HG03175 (cell line): ENCODE data around the gene RNF10.
"Not testable (repeated sequence)": the region's sequence is repeated elsewhere in the genome, so short reads cannot be mapped to it uniquely, and the experiment has no call there.

Experiments
- ATAC-seq: cut with Tn5 transposase; IDR thresholded peaks from one replicate; pipeline ENCODE4 v1.9.1; 2021; ENCODE audit warnings: mild to moderate bottlenecking, moderate library complexity; ENCODE audit not compliant: unreplicated experiment

Gene RNF10

DNA sequence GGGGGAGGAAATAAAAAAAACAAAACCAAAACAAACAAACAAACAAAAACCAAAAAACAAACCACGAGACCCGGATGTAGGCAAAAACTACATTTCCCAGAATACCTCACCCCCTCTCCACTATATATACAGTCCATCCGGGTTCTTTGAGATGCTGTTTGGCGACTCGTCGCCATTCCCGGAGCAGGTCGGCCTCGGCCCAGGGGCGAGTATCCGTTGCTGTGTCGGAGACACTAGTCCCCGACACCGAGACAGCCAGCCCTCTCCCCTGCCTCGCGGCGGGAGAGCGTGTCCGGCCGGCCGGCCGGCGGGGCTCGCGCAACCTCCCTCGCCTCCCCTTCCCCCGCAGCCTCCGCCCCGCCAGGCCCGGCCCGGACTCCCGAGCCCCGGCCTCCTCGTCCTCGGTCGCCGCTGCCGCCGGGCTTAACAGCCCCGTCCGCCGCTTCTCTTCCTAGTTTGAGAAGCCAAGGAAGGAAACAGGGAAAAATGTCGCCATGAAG lies at the start of gene RNF10:
TSS of gene RNF10 (plus strand) at position 154 of the 500 bp plus-strand sequence. CDS start 456 bp downstream, outside the sequence.
- ATAC-seq: peak; percentile 68

DNA sequence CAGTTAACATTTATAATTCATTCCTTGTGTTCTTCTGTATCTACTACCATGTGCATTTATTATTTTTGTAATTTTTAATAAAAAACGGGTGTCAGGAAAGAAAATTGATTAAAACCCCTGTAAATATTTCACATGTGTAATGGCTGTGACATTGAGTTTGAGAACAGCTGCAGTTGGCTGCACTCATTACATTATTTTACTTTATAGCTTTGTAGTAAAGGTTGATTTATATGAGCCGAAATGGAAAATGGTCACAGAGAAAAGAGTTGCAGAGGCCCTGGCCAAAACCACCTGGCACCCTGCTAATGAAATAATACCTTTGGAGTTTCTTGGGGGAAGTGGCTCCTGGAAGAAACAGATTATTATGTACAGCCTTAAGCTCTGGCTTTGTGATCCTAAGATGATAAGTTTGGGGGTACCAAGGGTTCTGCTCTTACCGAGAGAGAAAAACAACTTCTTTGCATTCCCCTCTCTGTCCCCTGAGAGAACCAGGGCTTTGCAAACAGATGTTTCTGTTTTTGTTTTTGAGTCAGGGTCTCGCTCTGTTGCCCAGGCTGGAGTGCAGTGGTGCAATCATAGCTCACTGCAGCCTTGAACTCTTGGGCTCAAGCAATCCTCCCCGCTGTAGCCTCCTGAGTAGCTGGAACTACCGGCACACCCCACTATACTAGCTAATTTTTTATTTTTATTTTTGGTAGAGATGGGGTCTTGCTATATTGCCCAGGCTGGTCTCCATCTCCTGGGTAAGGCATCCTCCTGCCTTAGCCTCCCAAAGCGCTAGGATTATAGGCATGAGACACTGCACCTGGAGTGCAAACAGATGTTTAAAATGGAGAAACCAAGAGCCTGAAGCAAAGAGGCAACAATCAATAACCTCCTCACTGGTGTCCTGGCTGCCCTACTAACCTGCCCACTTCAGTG lies 47.9 kb upstream of the RNF10 start:
- no peak for ATAC-seq

GRCh38 chr12:120487552-120487951 lies 46.6 kb upstream of the RNF10 start:
- not testable (repeated sequence) for ATAC-seq

DNA sequence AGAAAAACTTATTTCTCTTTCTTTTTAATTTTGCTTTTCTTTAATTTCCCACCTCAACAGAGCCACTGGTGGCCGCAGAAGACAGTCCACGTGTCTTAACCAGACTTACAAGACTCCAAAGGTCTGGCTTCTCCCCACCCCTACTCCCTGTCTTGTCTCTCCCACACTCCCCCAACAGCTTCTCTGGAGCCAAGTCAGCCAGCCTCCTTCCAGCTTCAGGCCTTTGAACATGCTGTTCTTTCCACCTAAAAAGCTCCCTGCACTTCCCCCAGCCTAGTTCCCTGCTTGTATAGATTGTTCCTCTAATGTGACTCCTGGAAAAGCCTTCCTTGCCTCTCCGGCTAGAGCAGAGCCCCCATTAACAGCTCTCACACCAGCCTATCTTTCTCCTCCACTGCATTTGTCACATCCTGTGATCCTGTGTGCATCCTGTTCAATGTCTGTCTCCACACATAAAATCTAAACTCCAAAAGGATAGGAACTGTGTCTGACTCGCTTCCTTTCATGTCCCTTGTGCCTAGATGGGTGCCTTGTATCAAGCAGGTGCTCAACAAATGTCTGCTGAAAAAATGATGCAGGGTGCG lies 46.0 kb upstream of the RNF10 start:
- ATAC-seq: no peak

DNA sequence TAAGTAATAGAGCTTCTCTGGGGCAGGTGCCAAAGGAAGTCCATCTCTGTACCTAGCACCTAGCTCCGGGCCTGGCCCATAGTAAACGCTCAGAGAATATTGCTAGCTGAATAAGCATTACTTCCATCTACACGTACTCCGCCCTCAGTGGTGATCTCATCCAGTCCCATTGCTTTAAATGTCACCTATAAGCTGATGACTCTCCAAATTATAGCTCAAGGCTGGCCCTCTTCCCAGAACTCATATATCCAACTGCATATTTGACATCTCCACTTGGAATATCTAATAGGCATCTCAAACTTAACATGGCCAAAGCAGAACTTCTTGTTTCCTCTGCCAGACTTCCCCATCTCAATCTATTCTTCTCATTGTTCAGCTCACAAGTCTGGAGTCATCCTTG lies 45.1 kb upstream of the RNF10 start:
- ATAC-seq: no peak

GRCh38 chr12:120490325-120490724 lies 43.8 kb upstream of the RNF10 start:
- ATAC-seq: no peak

GRCh38 chr12:120490833-120491512 lies 43.2 kb upstream of the RNF10 start:
- no peak for ATAC-seq

- peak; percentile 18 for ATAC-seq
These were observed 38.9 kb upstream of the RNF10 start for GRCh38 chr12:120495186-120495730.

DNA sequence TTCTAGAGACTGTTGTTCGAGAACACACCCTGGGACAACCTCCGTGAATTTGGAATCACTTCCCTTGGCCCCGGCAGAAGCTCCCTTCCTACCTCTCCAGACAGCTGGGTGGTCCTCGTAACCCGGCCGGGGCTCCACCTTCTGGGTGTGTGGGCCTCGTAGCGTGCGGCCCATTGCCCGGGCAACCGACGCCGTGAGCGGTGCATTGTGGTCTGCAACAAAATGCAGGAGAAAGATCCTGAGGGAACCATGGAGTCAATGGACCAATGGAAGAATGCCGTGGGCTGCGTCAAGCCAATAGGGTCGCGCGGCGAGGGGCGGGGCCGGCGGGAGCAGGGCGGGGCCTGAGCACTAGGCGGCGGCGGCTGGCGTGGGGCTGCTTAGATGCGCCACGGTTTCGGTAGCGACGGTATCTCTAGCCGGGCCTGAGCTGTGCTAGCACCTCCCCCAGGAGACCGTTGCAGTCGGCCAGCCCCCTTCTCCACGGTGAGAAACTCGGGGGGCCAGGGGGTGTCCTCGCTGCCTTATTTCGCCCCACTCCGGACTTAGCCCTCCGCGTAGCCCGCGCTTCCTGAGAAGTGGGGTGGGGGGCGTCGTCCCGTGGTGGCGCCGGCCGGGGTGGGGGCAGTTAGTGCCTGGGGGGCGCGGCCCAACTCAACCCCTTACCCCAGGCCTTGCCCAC lies 38.3 kb upstream of the RNF10 start, which contains the start of gene DYNLL1:
TSS of gene DYNLL1 (plus strand) at position 383 of the 682 bp plus-strand sequence. CDS start 309 bp downstream, outside the sequence.
- peak; percentile 93 for ATAC-seq

GRCh38 chr12:120496413-120497340 lies 37.5 kb upstream of the RNF10 start:
- ATAC-seq: no peak

GRCh38 chr12:120497524-120498150 lies 36.5 kb upstream of the RNF10 start:
- ATAC-seq: no peak

DNA sequence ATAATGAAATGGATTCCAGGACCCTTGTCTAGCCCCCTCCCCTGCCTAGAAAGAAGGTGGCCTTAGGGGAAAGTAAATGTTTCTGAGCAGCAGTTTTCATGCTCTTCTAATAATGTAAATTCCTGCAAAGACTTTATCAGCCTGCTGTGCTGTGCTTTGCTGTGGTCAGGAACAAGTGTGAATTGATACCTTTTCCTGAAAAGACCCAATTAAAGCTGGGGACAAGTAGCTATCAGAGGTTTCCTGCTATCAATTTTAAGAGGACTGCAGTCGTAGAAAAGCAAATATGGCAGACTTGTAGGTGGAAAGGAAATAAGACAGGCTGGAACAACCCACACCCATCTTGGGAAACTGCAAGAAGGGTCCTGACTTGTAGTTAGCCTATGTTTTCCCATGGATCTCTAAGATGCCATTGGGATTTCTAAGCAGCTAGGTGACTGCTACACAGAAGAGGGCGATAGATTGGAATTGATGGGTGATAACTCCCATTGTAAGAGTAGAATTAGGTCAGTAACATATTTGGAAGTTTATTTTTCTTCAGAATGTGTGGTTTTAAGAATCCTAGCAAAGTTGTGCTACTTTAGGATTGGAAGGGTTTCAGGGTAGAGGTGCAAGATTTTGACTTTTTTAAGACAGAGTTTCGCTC lies 35.2 kb upstream of the RNF10 start:
- ATAC-seq: no peak

- no peak for ATAC-seq
These were observed 33.6 kb upstream of the RNF10 start for GRCh38 chr12:120500581-120500980.

DNA sequence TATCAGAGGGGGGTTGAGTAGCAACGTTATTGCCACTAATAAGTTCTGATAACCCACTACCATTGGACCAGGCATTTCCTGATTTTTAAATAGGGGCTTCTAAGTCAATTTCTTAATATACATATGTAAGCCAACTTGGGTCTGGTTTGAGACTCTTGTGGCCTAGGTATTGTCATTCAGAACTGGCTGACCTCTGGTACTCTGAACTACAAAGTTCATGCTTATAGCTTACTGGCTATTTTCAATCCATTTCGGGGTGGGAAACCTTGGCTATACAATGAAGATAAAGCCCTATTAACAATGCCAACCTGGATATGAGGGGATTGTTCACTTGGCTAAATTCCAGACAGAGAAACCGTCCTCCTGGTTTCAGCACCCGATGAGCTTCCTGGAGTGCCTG lies 29.6 kb upstream of the RNF10 start:
- no peak for ATAC-seq

GRCh38 chr12:120508537-120508936 lies 25.6 kb upstream of the RNF10 start:
- ATAC-seq: no peak

GRCh38 chr12:120514002-120514401 lies 20.2 kb upstream of the RNF10 start:
- ATAC-seq: no peak

GRCh38 chr12:120515496-120515895 lies 18.7 kb upstream of the RNF10 start:
- ATAC-seq: no peak

GRCh38 chr12:120519324-120519723 lies 14.8 kb upstream of the RNF10 start:
- ATAC-seq: not testable (repeated sequence)
